ENCODE results near the gene LMNA. TPM values are rescaled to one million over a fixed set of nuclear protein-coding genes. Genes with fewer than 3 reads are reported as not detected.
"Not testable (repeated sequence)": the region's sequence is repeated elsewhere in the genome, so short reads cannot be mapped to it uniquely, and the experiment has no call there.

Gene LMNA
- total and polyA plus RNA-seq, 4 donors = 60.4 to 160 (median 97.2) TPM

DNA sequence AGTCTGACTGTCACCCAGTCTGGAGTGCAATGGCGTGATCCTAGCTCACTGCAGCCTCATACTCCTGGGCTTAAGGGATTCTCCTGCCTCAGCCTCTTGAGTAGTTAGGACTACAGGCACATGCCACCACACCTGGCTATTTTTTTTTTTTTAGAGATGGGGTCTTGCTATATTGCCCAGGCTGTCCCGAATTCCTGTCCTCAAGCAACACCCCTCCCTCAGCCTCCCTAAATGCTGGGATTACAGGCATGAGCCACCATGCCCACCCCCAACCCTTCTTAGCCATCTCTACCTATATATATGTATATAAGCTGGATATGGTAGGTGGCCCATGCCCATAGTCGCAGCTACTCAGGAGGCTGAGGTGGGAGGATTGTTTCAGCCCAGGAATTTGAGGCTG is 66.0 kb downstream of the LMNA start:
- TF ChIP-seq HNF4A (conservative IDR thresholded peaks at IDR 0.05) (no peak), FOXA2 (IDR thresholded peaks at IDR 0.05) (no peak), TAF1 (conservative IDR thresholded peaks at IDR 0.05) (no peak), SP1 (IDR thresholded peaks at IDR 0.05) (no peak), RAD21 (IDR thresholded peaks at IDR 0.05) (no peak), JUND (IDR thresholded peaks at IDR 0.05) (no peak), RXRA (IDR thresholded peaks at IDR 0.05) (no peak), GABPA (IDR thresholded peaks at IDR 0.05 in 1 of 2, conservative IDR thresholded peaks at IDR 0.05 in 1 of 2) (no peak)
- TF ChIP-seq, protein P1, sequence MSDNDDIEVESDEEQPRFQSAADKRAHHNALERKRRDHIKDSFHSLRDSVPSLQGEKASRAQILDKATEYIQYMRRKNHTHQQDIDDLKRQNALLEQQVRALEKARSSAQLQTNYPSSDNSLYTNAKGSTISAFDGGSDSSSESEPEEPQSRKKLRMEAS (IDR thresholded peaks at IDR 0.05) = no peak
- no peak overlapping the region for H3K4me3 ChIP-seq (ENCODE audit: low read depth in 1 of 3, low read length in 3 of 3)
- no peak for DNase-seq (ENCODE audit: low spot score)

DNA sequence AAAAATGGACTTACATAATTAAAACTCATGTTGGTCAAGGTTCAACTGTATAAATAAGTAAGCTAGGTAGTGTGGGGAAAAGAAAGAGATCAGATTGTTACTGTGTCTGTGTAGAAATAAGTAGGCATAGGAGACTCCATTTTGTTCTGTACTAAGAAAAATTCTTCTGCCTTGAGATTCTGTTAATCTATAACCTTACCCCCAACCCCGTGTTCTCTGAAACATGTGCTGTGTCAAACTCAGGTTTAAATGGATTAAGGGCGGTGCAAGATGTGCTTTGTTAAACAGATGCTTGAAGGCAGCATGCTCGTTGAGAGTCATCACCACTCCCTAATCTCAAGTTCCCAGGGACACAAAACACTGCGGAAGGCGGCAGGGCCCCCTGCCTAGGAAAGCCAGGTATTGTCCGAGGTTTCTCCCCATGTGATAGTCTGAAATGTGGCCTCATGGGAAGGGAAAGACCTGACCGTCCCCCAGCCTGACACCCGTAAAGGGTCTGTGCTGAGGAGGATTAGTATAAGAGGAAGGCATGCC is 66.9 kb downstream of the LMNA start:
- not testable (repeated sequence) for H3K27ac ChIP-seq (ENCODE audit: low read depth in 1 of 2, low read length in 2 of 2); DNase-seq (ENCODE audit: low spot score); H3K36me3 ChIP-seq (ENCODE audit: control insufficient read depth in 4 of 4, insufficient read depth in 3 of 4, low read depth in 1 of 4, low read length in 3 of 4); H3K9me3 ChIP-seq (ENCODE audit: control insufficient read depth in 4 of 4, low read length in 3 of 4); H3K9ac ChIP-seq (ENCODE audit: low read depth in 1 of 2, low read length in 2 of 2); H3K4me3 ChIP-seq (ENCODE audit: low read depth in 1 of 3, low read length in 3 of 3); H3K27me3 ChIP-seq (ENCODE audit: control insufficient read depth in 4 of 4, insufficient read depth in 4 of 4, low read length in 3 of 4)
- 60% methylated on average over 8 of the region's 8 CpGs for WGBS
- peaks cover 0 to 13% (median 9%) of the 10 kb centered on the region in 4 donors for H3K4me1 ChIP-seq (ENCODE audit: control insufficient read depth in 4 of 4, insufficient read depth in 4 of 4, low read length in 3 of 4)

More for the DNA sequence above, 66.0 kb downstream of the LMNA start:
- H3K27ac ChIP-seq (ENCODE audit: low read depth in 1 of 2, low read length in 2 of 2) = no peak overlapping the region
- H3K4me1 ChIP-seq (ENCODE audit: control insufficient read depth in 4 of 4, insufficient read depth in 4 of 4, low read length in 3 of 4) = peaks cover 0 to 13% (median 9%) of the 10 kb centered on the region in 4 donors
- no peaks in the 10 kb centered on the region for H3K27me3 ChIP-seq (ENCODE audit: control insufficient read depth in 4 of 4, insufficient read depth in 4 of 4, low read length in 3 of 4)
- 97% methylated on average over 3 of the region's 3 CpGs for WGBS
- no peak overlapping the region for H3K9ac ChIP-seq (ENCODE audit: low read depth in 1 of 2, low read length in 2 of 2)
- no peaks in the 10 kb centered on the region for H3K36me3 ChIP-seq (ENCODE audit: control insufficient read depth in 4 of 4, insufficient read depth in 3 of 4, low read depth in 1 of 4, low read length in 3 of 4)
- H3K9me3 ChIP-seq (ENCODE audit: control insufficient read depth in 4 of 4, low read length in 3 of 4) = no peaks in the 10 kb centered on the region

DNA sequence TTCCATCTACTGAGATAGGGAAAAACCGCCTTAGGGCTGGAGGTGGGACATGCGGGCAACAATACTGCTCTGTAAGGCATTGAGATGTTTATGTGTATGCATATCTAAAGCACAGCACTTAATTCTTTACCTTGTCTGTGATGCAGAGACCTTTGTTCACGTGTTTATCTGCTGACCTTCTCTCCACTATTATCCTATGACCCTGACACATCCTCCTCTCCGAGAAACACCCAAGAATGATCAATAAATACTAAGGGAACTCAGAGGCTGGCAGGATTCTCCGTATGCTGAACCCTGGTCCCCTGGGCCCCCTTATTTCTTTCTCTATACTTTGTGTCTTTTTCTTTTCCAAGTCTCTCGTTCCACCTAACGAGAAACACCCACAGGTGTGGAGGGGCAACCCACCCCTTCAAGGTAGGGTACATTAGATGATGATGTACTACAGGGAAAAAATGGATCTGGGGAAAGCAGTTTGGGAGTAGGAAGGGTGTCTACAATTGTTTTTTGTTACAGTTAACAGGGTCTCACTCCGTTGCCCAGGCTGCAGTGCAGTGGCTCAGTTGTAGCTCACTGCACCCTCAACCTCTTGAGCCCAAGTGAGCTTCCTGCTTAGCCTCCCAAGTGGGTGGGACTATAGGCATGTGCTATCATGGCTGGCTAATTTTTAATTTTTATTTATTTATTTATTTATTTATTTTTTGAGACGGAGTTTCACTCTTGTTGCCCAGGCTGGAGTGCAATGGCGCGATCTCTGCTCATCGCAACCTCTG is 67.7 kb downstream of the LMNA start:
- WGBS = 68% methylated on average over 12 of the region's 12 CpGs
- H3K9ac ChIP-seq (ENCODE audit: low read depth in 1 of 2, low read length in 2 of 2); DNase-seq (ENCODE audit: low spot score); H3K36me3 ChIP-seq (ENCODE audit: control insufficient read depth in 4 of 4, insufficient read depth in 3 of 4, low read depth in 1 of 4, low read length in 3 of 4); H3K27ac ChIP-seq (ENCODE audit: low read depth in 1 of 2, low read length in 2 of 2); H3K9me3 ChIP-seq (ENCODE audit: control insufficient read depth in 4 of 4, low read length in 3 of 4); H3K4me3 ChIP-seq (ENCODE audit: low read depth in 1 of 3, low read length in 3 of 3); H3K27me3 ChIP-seq (ENCODE audit: control insufficient read depth in 4 of 4, insufficient read depth in 4 of 4, low read length in 3 of 4): not testable (repeated sequence)
- H3K4me1 ChIP-seq (ENCODE audit: control insufficient read depth in 4 of 4, insufficient read depth in 4 of 4, low read length in 3 of 4) = peaks cover 0 to 13% (median 9%) of the 10 kb centered on the region in 4 donors

DNA sequence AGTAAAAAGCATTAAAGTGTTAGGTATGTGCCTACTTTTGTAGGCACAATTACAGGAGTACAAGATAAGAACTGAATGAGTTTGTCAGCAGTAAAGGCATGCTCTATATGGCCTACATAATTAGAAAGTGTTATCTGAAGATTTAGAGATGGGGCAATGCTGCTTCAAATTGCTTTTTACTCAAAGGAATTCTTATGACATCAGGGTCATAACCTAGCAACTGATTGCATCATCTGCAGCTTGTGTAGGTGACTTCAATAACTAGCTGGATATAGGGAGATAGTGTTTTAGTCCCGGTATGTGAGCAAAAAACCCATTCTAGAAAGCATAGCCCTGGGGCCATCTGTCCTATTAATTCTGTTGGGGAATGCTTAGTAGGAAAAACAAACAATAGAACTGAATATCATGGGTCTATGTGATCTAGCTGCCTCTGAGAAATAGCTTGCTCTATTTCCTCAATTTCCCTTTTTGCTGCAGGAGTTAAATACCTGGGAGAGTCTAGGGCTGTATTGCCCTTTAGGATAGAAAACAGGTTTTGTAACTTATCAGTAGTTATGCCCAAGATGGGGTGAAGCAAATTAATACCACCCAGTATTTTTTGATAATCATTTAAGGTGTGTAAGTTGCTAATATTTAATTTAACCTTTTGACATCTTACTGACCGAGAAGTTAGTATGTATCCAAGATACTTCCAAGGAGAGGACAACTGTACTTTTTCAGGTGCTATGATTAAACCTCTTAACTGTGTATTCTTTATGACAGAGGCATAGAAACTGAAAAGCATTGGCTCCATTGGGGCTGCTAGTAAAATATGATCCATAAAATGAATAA is 72.1 kb downstream of the LMNA start:
- H3K9ac ChIP-seq (ENCODE audit: low read depth in 1 of 2, low read length in 2 of 2); H3K27ac ChIP-seq (ENCODE audit: low read depth in 1 of 2, low read length in 2 of 2); H3K9me3 ChIP-seq (ENCODE audit: control insufficient read depth in 4 of 4, low read length in 3 of 4); DNase-seq (ENCODE audit: low spot score); H3K36me3 ChIP-seq (ENCODE audit: control insufficient read depth in 4 of 4, insufficient read depth in 3 of 4, low read depth in 1 of 4, low read length in 3 of 4); H3K27me3 ChIP-seq (ENCODE audit: control insufficient read depth in 4 of 4, insufficient read depth in 4 of 4, low read length in 3 of 4); H3K4me3 ChIP-seq (ENCODE audit: low read depth in 1 of 3, low read length in 3 of 3): not testable (repeated sequence)
- TF ChIP-seq, protein P2, sequence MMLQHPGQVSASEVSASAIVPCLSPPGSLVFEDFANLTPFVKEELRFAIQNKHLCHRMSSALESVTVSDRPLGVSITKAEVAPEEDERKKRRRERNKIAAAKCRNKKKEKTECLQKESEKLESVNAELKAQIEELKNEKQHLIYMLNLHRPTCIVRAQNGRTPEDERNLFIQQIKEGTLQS (IDR thresholded peaks at IDR 0.05) = peak; percentile 48
- WGBS = 81% methylated on average over 2 of the region's 2 CpGs
- H3K4me1 ChIP-seq (ENCODE audit: control insufficient read depth in 4 of 4, insufficient read depth in 4 of 4, low read length in 3 of 4) = peaks cover 0 to 13% (median 9%) of the 10 kb centered on the region in 4 donors

Other genes starting within 250 kb of the LMNA start
- gene RIT1, start 203.4 kb upstream of the LMNA start, total RNA-seq = 10 to 100 TPM; 11.3 to 14.3 TPM
- 1 to 10 TPM; 3.1 to 4.9 TPM for gene RIT1, start 203.4 kb upstream of the LMNA start, polyA plus RNA-seq
- gene KHDC4, start 180.3 kb upstream of the LMNA start, total RNA-seq = 10 to 100 TPM; 18.2 to 32.6 TPM
- gene KHDC4, start 180.3 kb upstream of the LMNA start, polyA plus RNA-seq = 10 to 100 TPM in 1 of 2 donors, 1 to 10 TPM in 1; 8.4 to 11.3 TPM
- gene RXFP4, start 173.1 kb upstream of the LMNA start, total RNA-seq = not detected
- gene RXFP4, start 173.1 kb upstream of the LMNA start, polyA plus RNA-seq = not detected
- 10 to 100 TPM; 14.1 to 59.1 TPM for gene ARHGEF2, start 136.2 kb upstream of the LMNA start, total RNA-seq
- gene ARHGEF2, start 136.2 kb upstream of the LMNA start, polyA plus RNA-seq = 1 to 10 TPM; 3.2 to 6.4 TPM
- gene SSR2, start 93.8 kb upstream of the LMNA start, total RNA-seq = 100 to 1,000 TPM; 101 to 264 TPM
- 100 to 1,000 TPM in 1 of 2 donors, 10 to 100 TPM in 1; 93.1 to 245 TPM for gene SSR2, start 93.8 kb upstream of the LMNA start, polyA plus RNA-seq
- gene UBQLN4, start 60.9 kb upstream of the LMNA start, total RNA-seq = 10 to 100 TPM in 1 of 2 donors, 1 to 10 TPM in 1; 9.2 to 13.5 TPM
- 10 to 100 TPM in 1 of 2 donors, 1 to 10 TPM in 1; 7.4 to 17.8 TPM for gene UBQLN4, start 60.9 kb upstream of the LMNA start, polyA plus RNA-seq
- gene LAMTOR2, start 59.9 kb upstream of the LMNA start, total RNA-seq = 10 to 100 TPM; 30.4 to 42.9 TPM
- gene LAMTOR2, start 59.9 kb upstream of the LMNA start, polyA plus RNA-seq = 100 to 1,000 TPM; 115 to 152 TPM
- 1 to 10 TPM in 1 of 2 donors, under 1 TPM in 1; 0.67 to 1.0 TPM for gene RAB25, start 53.6 kb upstream of the LMNA start, total RNA-seq
- gene RAB25, start 53.6 kb upstream of the LMNA start, polyA plus RNA-seq = 1 to 10 TPM in 1 of 2 donors, under 1 TPM in 1; 0.82 to 2.0 TPM
- 1 to 10 TPM; 1.3 TPM for gene MEX3A, start 32.2 kb upstream of the LMNA start, total RNA-seq
- under 1 TPM; 0.52 to 0.56 TPM for gene MEX3A, start 32.2 kb upstream of the LMNA start, polyA plus RNA-seq
- gene SEMA4A, start 38.9 kb downstream of the LMNA start, total RNA-seq = 1 to 10 TPM; 2.3 to 3.5 TPM
- gene SEMA4A, start 38.9 kb downstream of the LMNA start, polyA plus RNA-seq = 1 to 10 TPM; 1.1 to 1.2 TPM
- 10 to 100 TPM; 10.2 to 21.8 TPM for gene SLC25A44, start 79.4 kb downstream of the LMNA start, total RNA-seq
- 10 to 100 TPM; 15.7 to 16.0 TPM for gene SLC25A44, start 79.4 kb downstream of the LMNA start, polyA plus RNA-seq
- 10 to 100 TPM; 24.7 to 41.5 TPM for gene PMF1, start 98.3 kb downstream of the LMNA start, total RNA-seq
- gene PMF1, start 98.3 kb downstream of the LMNA start, polyA plus RNA-seq = 10 to 100 TPM; 32.4 to 63.5 TPM
- gene BGLAP, start 127.5 kb downstream of the LMNA start, total RNA-seq = under 1 TPM; 0.28 to 0.75 TPM
- gene BGLAP, start 127.5 kb downstream of the LMNA start, polyA plus RNA-seq = under 1 TPM in 1 of 2 donors, not detected in 1; 0.06 TPM
- gene PAQR6, start 133.3 kb downstream of the LMNA start, total RNA-seq = under 1 TPM; 0.23 to 0.75 TPM
- under 1 TPM; 0.22 to 0.85 TPM for gene PAQR6, start 133.3 kb downstream of the LMNA start, polyA plus RNA-seq
- 10 to 100 TPM; 30.3 to 59.1 TPM for gene SMG5, start 168.1 kb downstream of the LMNA start, total RNA-seq
- gene SMG5, start 168.1 kb downstream of the LMNA start, polyA plus RNA-seq = 10 to 100 TPM; 22.9 to 41.1 TPM
- gene TMEM79, start 169.6 kb downstream of the LMNA start, total RNA-seq = 1 to 10 TPM; 1.2 to 1.5 TPM
- gene TMEM79, start 169.6 kb downstream of the LMNA start, polyA plus RNA-seq = 1 to 10 TPM; 1.7 to 2.2 TPM
- 10 to 100 TPM; 26.5 to 30.0 TPM for gene GLMP, start 181.0 kb downstream of the LMNA start, total RNA-seq
- gene GLMP, start 181.0 kb downstream of the LMNA start, polyA plus RNA-seq = 10 to 100 TPM; 47.9 to 51.4 TPM
- under 1 TPM in 1 of 2 donors, not detected in 1; 0.67 TPM for gene VHLL, start 184.6 kb downstream of the LMNA start, total RNA-seq
- not detected for gene VHLL, start 184.6 kb downstream of the LMNA start, polyA plus RNA-seq
- gene CCT3, start 223.6 kb downstream of the LMNA start, total RNA-seq = 100 to 1,000 TPM; 135 to 144 TPM
- 100 to 1,000 TPM in 1 of 2 donors, 10 to 100 TPM in 1; 74.5 to 102 TPM for gene CCT3, start 223.6 kb downstream of the LMNA start, polyA plus RNA-seq
- under 1 TPM in 1 of 2 donors, not detected in 1; 0.28 TPM for gene TSACC, start 223.8 kb downstream of the LMNA start, total RNA-seq
- 1 to 10 TPM in 1 of 2 donors, under 1 TPM in 1; 0.60 to 2.7 TPM for gene TSACC, start 223.8 kb downstream of the LMNA start, polyA plus RNA-seq

Data from liver (tissue), 9 donors.